IMR-90 (cell line): ENCODE results near the gene LATS2. TPM values are rescaled to one million over a fixed set of nuclear protein-coding genes. Genes with fewer than 3 reads are reported as not detected.

ENCODE experiments used
- ATAC-seq: fragments of 200-7000 bp; cut with Tn5 transposase; 2 replicates; pipeline ENCODE4 v1.9.1; 2020; ENCODE audit warnings: low read depth, mild to moderate bottlenecking, moderate library complexity
- BruUV-seq: library from RNA; stranded (reverse); fragments of 400-500 nt; replicated peaks from 2 replicates; lab custom pipeline; 2021; lab: Mats Ljungman, UMichigan
- CTCF ChIA-PET: fragments of 300-600 bp; formaldehyde crosslinking; extraction: SDS; loops from one replicate; lab custom pipeline; 2021; ENCODE audit warnings: antibody characterized with exemption; lab: Yijun Ruan, JAX
- POLR2A ChIA-PET: fragments of 300-600 bp; sonication (Branson Sonifier 250); formaldehyde crosslinking; loops from one replicate; lab custom pipeline; 2022; ENCODE audit warnings: antibody characterized with exemption; ENCODE audit not compliant: unreplicated experiment; lab: Charles Lee
- DNase-seq: peaks from one replicate; pipeline ENCODE4 v3.0.0; 2013
- H2AFZ ChIP-seq: replicated peaks from 2 replicates; pipeline ENCODE3; 2013; ENCODE audit warnings: low read length, mild to moderate bottlenecking; ENCODE audit not compliant: poor library complexity
- H2AK5ac ChIP-seq: 2 replicates; pipeline ENCODE4 v1.6.1; 2013; ENCODE audit warnings: low read depth, low read length, inconsistent platforms
- H2AK9ac ChIP-seq: replicated peaks from 2 replicates; pipeline ENCODE3; 2013; ENCODE audit warnings: mild to moderate bottlenecking, low read depth, low read length, moderate library complexity; ENCODE audit not compliant: poor library complexity
- H2BK120ac ChIP-seq: 2 replicates; pipeline ENCODE4 v1.6.1; 2013; ENCODE audit warnings: low read depth, low read length, inconsistent platforms
- H2BK15ac ChIP-seq: 3 replicates; pipeline ENCODE4 v1.6.1; 2013; ENCODE audit warnings: low read depth, low read length, inconsistent platforms
- H2BK20ac ChIP-seq: 2 replicates; pipeline ENCODE4 v1.6.1; 2013; ENCODE audit warnings: low read depth, mild to moderate bottlenecking, inconsistent platforms, low read length, moderate library complexity
- H2BK5ac ChIP-seq: 2 replicates; pipeline ENCODE4 v1.6.1; 2013; ENCODE audit warnings: mild to moderate bottlenecking, low read depth, low read length, inconsistent platforms; ENCODE audit not compliant: poor library complexity, severe bottlenecking
- H3K14ac ChIP-seq: replicated peaks from 2 replicates; pipeline ENCODE4 v1.6.1; 2013; ENCODE audit warnings: low read depth, low read length, inconsistent platforms
- H3K18ac ChIP-seq: 2 replicates; pipeline ENCODE4 v1.6.1; 2013; ENCODE audit warnings: low read depth, low read length, control low read depth
- H3K23ac ChIP-seq: 2 replicates; pipeline ENCODE4 v1.6.1; 2013; ENCODE audit warnings: low read depth, low read length, inconsistent platforms
- H3K27ac ChIP-seq: 2 replicates; pipeline ENCODE4 v1.5.1; 2013; ENCODE audit warnings: mild to moderate bottlenecking, control low read depth, low read length; ENCODE audit not compliant: insufficient read depth
- H3K27me3 ChIP-seq: 2 replicates; pipeline ENCODE4 v1.6.1; 2013; ENCODE audit warnings: low read length; ENCODE audit not compliant: control insufficient read depth, insufficient read depth
- H3K36me3 ChIP-seq: 2 replicates; pipeline ENCODE4 v1.6.1; 2013; ENCODE audit warnings: low read length, mixed read lengths; ENCODE audit not compliant: control insufficient read depth, insufficient read depth
- H3K4ac ChIP-seq: 2 replicates; pipeline ENCODE4 v1.6.1; 2013; ENCODE audit warnings: low read depth, low read length, inconsistent platforms
- H3K4me1 ChIP-seq: 2 replicates; pipeline ENCODE4 v1.6.1; 2013; ENCODE audit warnings: low read length, mixed read lengths; ENCODE audit not compliant: control insufficient read depth, insufficient read depth
- H3K4me2 ChIP-seq: 2 replicates; pipeline ENCODE4 v1.6.1; 2013; ENCODE audit warnings: low read depth, mild to moderate bottlenecking, control low read depth, low read length, moderate library complexity
- H3K4me3 ChIP-seq: 2 replicates; pipeline ENCODE4 v1.5.1; 2013; ENCODE audit warnings: low read depth, mild to moderate bottlenecking, control low read depth, low read length, moderate library complexity; ENCODE audit not compliant: insufficient read depth
- H3K56ac ChIP-seq: 2 replicates; pipeline ENCODE4 v1.6.1; 2013; ENCODE audit warnings: low read length, inconsistent platforms; ENCODE audit not compliant: insufficient read depth; ENCODE audit errors: extremely low read depth
- H3K79me1 ChIP-seq, 2 experiments: 2 replicates each; pipeline ENCODE4 v1.6.1; 2013; ENCODE audit warnings: low read length in 2 of 2, inconsistent platforms in 1 of 2, low read depth in 1 of 2
- H3K9ac ChIP-seq: 2 replicates; pipeline ENCODE4 v1.6.1; 2013; ENCODE audit warnings: low read depth, low read length, control low read depth
- H3K9me1 ChIP-seq: 2 replicates; pipeline ENCODE4 v1.6.1; 2013; ENCODE audit warnings: low read length, inconsistent platforms; ENCODE audit not compliant: insufficient read depth
- H3K9me3 ChIP-seq: 2 replicates; pipeline ENCODE4 v1.6.1; 2013; ENCODE audit warnings: low read length; ENCODE audit not compliant: control insufficient read depth, insufficient read depth
- H4K20me1 ChIP-seq: 2 replicates; pipeline ENCODE4 v1.6.1; 2013; ENCODE audit warnings: low read length, inconsistent platforms; ENCODE audit not compliant: insufficient read depth
- H4K5ac ChIP-seq: 2 replicates; pipeline ENCODE4 v1.6.1; 2013; ENCODE audit warnings: mild to moderate bottlenecking, low read depth, low read length, control low read depth
- H4K8ac ChIP-seq, 2 experiments: 2 replicates each; pipeline ENCODE4 v1.6.1; 2013; ENCODE audit warnings: low read depth in 2 of 2, low read length in 2 of 2, control low read depth in 1 of 2, inconsistent platforms in 1 of 2
- H4K91ac ChIP-seq: 2 replicates; pipeline ENCODE4 v1.6.1; 2013; ENCODE audit warnings: low read depth, low read length, inconsistent platforms; ENCODE audit not compliant: insufficient read depth
- BHLHE40 ChIP-seq: fragments of 150-350 bp; IDR thresholded peaks from 2 replicates; pipeline ENCODE4 v1.6.1; 2016; ENCODE audit warnings: mild to moderate bottlenecking, low read depth, low read length
- CEBPB ChIP-seq: IDR thresholded peaks from 2 replicates; pipeline ENCODE4 v1.6.1; 2012; ENCODE audit warnings: low read depth, low read length, improper control_type of control experiment
- RAD21 ChIP-seq: IDR thresholded peaks from 2 replicates; pipeline ENCODE4 v1.6.1; 2012; ENCODE audit warnings: low read length, improper control_type of control experiment
- WGBS, 2 experiments: methylation state at CpG; one replicate each; pipeline versions ENCODE4 v1.1.5 to v1.1.7; 2013; ENCODE audit warnings: missing lambda C conversion rate in 2 of 2; ENCODE audit not compliant: insufficient read length in 1 of 2; ENCODE audit errors: extremely low coverage in 2 of 2; 5-methylcytosine and 5-hydroxymethylcytosine counted together
- dilution Hi-C: fragments of 300-500 bp; cut with HindIII; formaldehyde crosslinking; loops from one replicate; pipeline ENCODE4 v1.14.3; 2018; ENCODE audit warnings: low sequenced_read_pairs; ENCODE audit not compliant: unreplicated experiment
- in situ Hi-C: fragments of 300-500 bp; cut with MboI; formaldehyde crosslinking; loops from 3 replicates; pipeline ENCODE4 v1.14.3; 2019; ENCODE audit warnings: low sequenced_read_pairs, inconsistent platforms, mixed read lengths
- intact Hi-C: fragments of 100-400 bp; cut with micrococcal nuclease; formaldehyde crosslinking; loops from 2 replicates; pipeline ENCODE4 v1.10.0; 2022
- polyA plus RNA-seq, 3 experiments: library from polyadenylated mRNA; depleted of rRNA; stranded (reverse); fragments of >200 nt; gene quantifications; 2 replicates each; pipeline ENCODE4 v1.2.3, GENCODE V29; 2012; ENCODE audit warnings: low replicate concordance in 1 of 3
- total RNA-seq: library from RNA; depleted of rRNA; stranded (reverse); fragments of >200 nt; gene quantifications from 2 replicates; pipeline ENCODE4 v1.2.3, GENCODE V29; 2012
- TF ChIP-seq, protein P1 (sequence below): fragments of 150-350 bp; IDR thresholded peaks from 2 replicates; pipeline ENCODE4 v1.6.1; 2016; ENCODE audit warnings: low read depth, mild to moderate bottlenecking, low read length, moderate library complexity, borderline replicate concordance
- TF ChIP-seq, protein P2 (sequence below): fragments of 150-350 bp; IDR thresholded peaks from 2 replicates; pipeline ENCODE4 v1.6.1; 2017; ENCODE audit warnings: mild to moderate bottlenecking, antibody characterized with exemption, low read length, low read depth

The LATS2 gene
- total and polyA plus RNA-seq, 2 of the 4 experiments (the other 2 are of a cell fraction): 12.7 to 22.4 TPM

DNA sequence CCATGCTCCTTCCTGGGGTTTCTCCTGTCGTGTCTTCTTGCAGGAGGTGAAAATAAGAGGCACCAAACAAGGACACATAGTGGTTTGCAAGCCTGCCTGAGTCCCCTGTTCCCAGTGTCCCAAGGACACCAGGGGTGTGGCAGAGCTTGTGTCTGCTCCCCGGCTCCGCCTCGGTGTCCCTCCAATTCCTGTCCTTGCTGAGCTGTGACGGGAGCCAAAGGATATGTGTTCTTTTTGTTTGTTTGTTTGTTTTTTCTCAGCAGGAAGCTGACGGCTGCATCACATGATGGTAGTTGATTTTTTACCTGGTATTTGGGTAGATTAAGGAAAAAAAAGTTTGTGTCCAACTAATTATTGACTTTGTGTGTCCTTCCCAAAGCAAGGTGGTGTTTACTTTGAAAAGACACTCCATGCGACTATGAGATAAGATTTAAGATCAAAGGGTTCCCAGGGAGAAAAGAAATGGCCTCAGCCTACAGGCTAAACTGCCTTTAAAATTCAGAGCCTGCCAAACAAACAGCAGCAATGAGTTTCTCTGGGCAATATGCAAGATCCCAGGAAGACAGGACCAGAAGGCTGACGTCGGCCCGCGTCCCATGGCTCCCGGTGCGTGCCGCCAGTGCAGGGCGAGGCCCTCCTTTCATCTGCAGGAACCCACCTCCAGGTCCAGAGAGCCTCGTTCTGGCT is 108.0 kb downstream of the LATS2 start:
- Histone ChIP-seq H3K14ac (no peak overlapping the region), H3K9me3 (no peaks in the 10 kb centered on the region), H2AFZ (peak overlapping the region; percentile 21), H3K18ac (no peak overlapping the region), H3K23ac (no peak overlapping the region), H3K36me3 (no peaks in the 10 kb centered on the region), H2AK9ac (no peak overlapping the region), H3K4ac (no peak overlapping the region), H2BK20ac (no peak overlapping the region), H3K4me1 (no peaks in the 10 kb centered on the region), H3K56ac (no peak overlapping the region), H3K79me1 (no peaks in the 10 kb centered on the region), H4K91ac (no peak overlapping the region), H3K27me3 (peaks cover 1% of the 10 kb centered on the region; the same call in 1 of the 2 replicates), H2AK5ac (no peak overlapping the region), H4K20me1 (no peaks in the 10 kb centered on the region), H3K4me2 (no peak overlapping the region), H2BK120ac (no peak overlapping the region), H4K5ac (no peak overlapping the region), H2BK5ac (no peak overlapping the region), H3K4me3 (no peak overlapping the region), H4K8ac (no peak overlapping the region), H3K9ac (no peak overlapping the region), H3K27ac (no peak overlapping the region), H3K9me1 (no peaks in the 10 kb centered on the region), H2BK15ac (no peak overlapping the region)
- in situ Hi-C loops (no loop called here), intact Hi-C loops (no loop called here), dilution Hi-C loops (no loop called here)
- TF ChIP-seq, protein P1, sequence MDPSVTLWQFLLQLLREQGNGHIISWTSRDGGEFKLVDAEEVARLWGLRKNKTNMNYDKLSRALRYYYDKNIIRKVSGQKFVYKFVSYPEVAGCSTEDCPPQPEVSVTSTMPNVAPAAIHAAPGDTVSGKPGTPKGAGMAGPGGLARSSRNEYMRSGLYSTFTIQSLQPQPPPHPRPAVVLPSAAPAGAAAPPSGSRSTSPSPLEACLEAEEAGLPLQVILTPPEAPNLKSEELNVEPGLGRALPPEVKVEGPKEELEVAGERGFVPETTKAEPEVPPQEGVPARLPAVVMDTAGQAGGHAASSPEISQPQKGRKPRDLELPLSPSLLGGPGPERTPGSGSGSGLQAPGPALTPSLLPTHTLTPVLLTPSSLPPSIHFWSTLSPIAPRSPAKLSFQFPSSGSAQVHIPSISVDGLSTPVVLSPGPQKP: no peak
- TF ChIP-seq BHLHE40 (no peak), CEBPB (no peak), RAD21 (no peak)
- TF ChIP-seq, protein P2, sequence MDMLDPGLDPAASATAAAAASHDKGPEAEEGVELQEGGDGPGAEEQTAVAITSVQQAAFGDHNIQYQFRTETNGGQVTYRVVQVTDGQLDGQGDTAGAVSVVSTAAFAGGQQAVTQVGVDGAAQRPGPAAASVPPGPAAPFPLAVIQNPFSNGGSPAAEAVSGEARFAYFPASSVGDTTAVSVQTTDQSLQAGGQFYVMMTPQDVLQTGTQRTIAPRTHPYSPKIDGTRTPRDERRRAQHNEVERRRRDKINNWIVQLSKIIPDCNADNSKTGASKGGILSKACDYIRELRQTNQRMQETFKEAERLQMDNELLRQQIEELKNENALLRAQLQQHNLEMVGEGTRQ: no peak
- DNase-seq (no peak), ATAC-seq (no peak)
- ChIA-PET POLR2A (no interaction called here), CTCF (no interaction called here)
- 77% methylated on average over 6 of the region's 16 CpGs; no CpG with 5 or more reads in 1 of the 2 experiments for WGBS, 2 experiments
- BruUV-seq: no TSS peak
